Naive thymus-derived CD8-positive, alpha-beta T cell (primary cell): Measurements from ENCODE around the gene ERBB2. TPM values are rescaled to one million over a fixed set of nuclear protein-coding genes. Genes with fewer than 3 reads are reported as not detected.
A peak's percentile ranks its signal among the peaks of the same experiment; 100 is the strongest.

Experiments used
- ATAC-seq, 2 donors: fragments of 150-1000 bp; cut with Tn5 transposase in 1 of 2; sonication (Bioruptor Pico), chemical (Tn5 transposase) in 1 of 2; 1 replicate in 1 of 2; 2 replicates in 1 of 2; pipeline ENCODE4 v1.10.0; 2021; ENCODE audit warnings: mild to moderate bottlenecking in 2 of 2, moderate library complexity in 2 of 2
- POLR2A ChIA-PET: fragments of 350-600 bp; sonication (Branson Sonifier 250); formaldehyde crosslinking; loops from one replicate; lab custom pipeline; 2021; ENCODE audit warnings: antibody characterized with exemption; lab: Charles Lee
- DNase-seq, 10 donors: peaks; one replicate each; pipeline versions ENCODE4 v3.0.0 to v3.0.0-alpha.2; 2020 to 2022
- H3K27ac Mint-ChIP-seq, 10 donors: one replicate each; pipeline ENCODE4 v1.8.0; 2020 to 2022; ENCODE audit warnings: mild to moderate bottlenecking in 10 of 10, mixed read lengths in 10 of 10, moderate library complexity in 4 of 10, inconsistent platforms in 1 of 10
- H3K27me3 Mint-ChIP-seq, 5 donors: one replicate each; pipeline ENCODE4 v1.8.0; 2021 to 2022; ENCODE audit warnings: mixed read lengths in 5 of 5
- H3K36me3 Mint-ChIP-seq, 3 donors: one replicate each; pipeline ENCODE4 v1.8.0; 2020 to 2022; ENCODE audit warnings: mixed read lengths in 3 of 3, mild to moderate bottlenecking in 2 of 3, inconsistent platforms in 1 of 3
- H3K4me1 Mint-ChIP-seq, 4 donors: one replicate each; pipeline ENCODE4 v1.8.0; 2021 to 2022; ENCODE audit warnings: mixed read lengths in 4 of 4
- H3K4me3 Mint-ChIP-seq, 10 donors: one replicate each; pipeline ENCODE4 v1.8.0; 2020 to 2022; ENCODE audit warnings: mild to moderate bottlenecking in 10 of 10, mixed read lengths in 10 of 10, moderate library complexity in 6 of 10, inconsistent platforms in 1 of 10
- H3K9me3 Mint-ChIP-seq, 9 donors: one replicate each; pipeline ENCODE4 v1.8.0; 2020 to 2022; ENCODE audit warnings: mixed read lengths in 9 of 9, mild to moderate bottlenecking in 3 of 9, inconsistent platforms in 1 of 9, moderate library complexity in 1 of 9
- polyA plus RNA-seq, 3 donors: library from polyadenylated mRNA; unstranded; fragments of 300-500 nt; fragmentation: Illumina TruSeq; gene quantifications; one replicate each; pipeline ENCODE4 v1.2.3, GENCODE V29; 2021
- total RNA-seq, 8 experiments: library from RNA in 2 of 8; stranded (reverse) in 2 of 8; gene quantifications; one replicate each; pipeline ENCODE4 v1.2.3 and lab custom pipeline; 2021 to 2026

ERBB2 gene
- total RNA-seq: 1 to 10 TPM; 5.6 to 8.7 TPM
- polyA plus RNA-seq: 1 to 10 TPM in 2 of 3 donors, under 1 TPM in 1; 0.85 to 2.4 (median 1.5) TPM
- total RNA-seq (lab: John Stamatoyannopoulos, UW): 3.9 to 9.8 (median 5.8) reads per million in 6 experiments

- peaks cover 12 to 20% (median 13%) of the 10 kb centered on the region in 4 donors for H3K4me1 Mint-ChIP-seq
- H3K9me3 Mint-ChIP-seq: no peaks in the 10 kb centered on the region
- peak in 1 of 10 donors; percentile 41 for DNase-seq
- H3K4me3 Mint-ChIP-seq: peak within 1 kb of the TSS; percentile 8 to 83 (median 65)
- ATAC-seq: no peak
- peak within 1 kb of the TSS in 1 of 10 donors; percentile 28 for H3K27ac Mint-ChIP-seq
- POLR2A ChIA-PET: interaction anchor here (1.8 kb wide), 1 partner anchor 12 kb away, joined by 7 read pairs; the partner anchor contains the start of gene PGAP3
- peaks cover 22 to 35% (median 23%) of the 10 kb centered on the region in 5 donors for H3K27me3 Mint-ChIP-seq
- peaks cover 0 to 10% (median 8%) of the 10 kb centered on the region in 3 donors for H3K36me3 Mint-ChIP-seq
These were observed at the start of gene ERBB2 for GRCh38 chr17:39699818-39700147. TSS of gene ERBB2 (plus strand) at chr17:39700064. CDS start at chr17:39700239, 175 bp downstream.

GRCh38 chr17:39650121-39650579, 49.7 kb upstream of the ERBB2 start:
- Mint-ChIP-seq H3K36me3 (peaks cover 0 to 20% (median 0%) of the 10 kb centered on the region in 3 donors), H3K27me3 (no peaks in the 10 kb centered on the region), H3K4me1 (peaks cover 34 to 71% (median 64%) of the 10 kb centered on the region in 4 donors), H3K27ac (peak overlapping the region in 9 of 10 donors; percentile 18 to 86 (median 49)), H3K9me3 (no peaks in the 10 kb centered on the region), H3K4me3 (peak overlapping the region in 1 of 10 donors; percentile 20)
- POLR2A ChIA-PET: interaction anchor here (3.0 kb wide), 1 partner anchor 10 kb away, joined by 10 read pairs; no protein-coding TSS in a partner anchor
- ATAC-seq (no peak), DNase-seq (no peak)

GRCh38 chr17:39651923-39652586, 47.8 kb upstream of the ERBB2 start:
- H3K4me3 Mint-ChIP-seq: peak overlapping the region in 2 of 10 donors; percentile 3 to 17
- POLR2A ChIA-PET: interaction anchor here (1.1 to 3.0 kb wide), 3 partner anchors 9 to 14 kb away, joined by 3 to 10 read pairs (median 4); no protein-coding TSS in a partner anchor
- no peak for DNase-seq
- peaks cover 0 to 21% (median 0%) of the 10 kb centered on the region in 3 donors for H3K36me3 Mint-ChIP-seq
- peak overlapping the region; percentile 49 to 93 (median 76) for H3K27ac Mint-ChIP-seq
- H3K27me3 Mint-ChIP-seq: no peaks in the 10 kb centered on the region
- H3K9me3 Mint-ChIP-seq: no peaks in the 10 kb centered on the region
- ATAC-seq: no peak
- peaks cover 41 to 74% (median 64%) of the 10 kb centered on the region in 4 donors for H3K4me1 Mint-ChIP-seq

GRCh38 chr17:39652587-39653315, 47.1 kb upstream of the ERBB2 start:
- peaks cover 41 to 72% (median 62%) of the 10 kb centered on the region in 4 donors for H3K4me1 Mint-ChIP-seq
- H3K9me3 Mint-ChIP-seq: no peaks in the 10 kb centered on the region
- H3K4me3 Mint-ChIP-seq: peak overlapping the region in 2 of 10 donors; percentile 3 to 14
- H3K27ac Mint-ChIP-seq: peak overlapping the region; percentile 49 to 93 (median 76)
- ATAC-seq (no peak), DNase-seq (no peak)
- peaks cover 0 to 19% (median under 1%) of the 10 kb centered on the region in 3 donors for H3K36me3 Mint-ChIP-seq
- POLR2A ChIA-PET: interaction anchor here (1.1 to 3.0 kb wide), 4 partner anchors 10 to 30 kb away, joined by 3 to 11 read pairs (median 7); no protein-coding TSS in a partner anchor
- H3K27me3 Mint-ChIP-seq: no peaks in the 10 kb centered on the region

GRCh38 chr17:39653316-39653661, 46.6 kb upstream of the ERBB2 start:
- Mint-ChIP-seq H3K4me3 (no peak overlapping the region), H3K27ac (peak overlapping the region in 1 of 10 donors; percentile 19), H3K9me3 (no peaks in the 10 kb centered on the region), H3K4me1 (peaks cover 41 to 78% (median 66%) of the 10 kb centered on the region in 4 donors), H3K36me3 (peaks cover 0 to 19% (median 3%) of the 10 kb centered on the region in 3 donors), H3K27me3 (no peaks in the 10 kb centered on the region)
- ATAC-seq: no peak
- POLR2A ChIA-PET: interaction anchor here (1.1 to 2.9 kb wide), 4 partner anchors 10 to 31 kb away, joined by 3 to 20 read pairs (median 8); partner anchors contain the start of genes PNMT and TCAP
- no peak for DNase-seq

- DNase-seq: peak; percentile 56 to 88 (median 76)
- H3K4me1 Mint-ChIP-seq: peaks cover 39 to 79% (median 69%) of the 10 kb centered on the region in 4 donors
- POLR2A ChIA-PET: interaction anchor here (1.0 to 2.9 kb wide), 7 partner anchors 14 to 100 kb away, joined by 3 to 20 read pairs (median 5); partner anchors contain the start of genes PGAP3, PNMT, STARD3 and TCAP
- peak overlapping the region in 7 of 10 donors; percentile 23 to 82 (median 61) for H3K27ac Mint-ChIP-seq
- no peaks in the 10 kb centered on the region for H3K9me3 Mint-ChIP-seq
- peaks cover 0 to 17% (median 3%) of the 10 kb centered on the region in 3 donors for H3K36me3 Mint-ChIP-seq
- H3K4me3 Mint-ChIP-seq: peak overlapping the region in 2 of 10 donors; percentile 15 to 18
- H3K27me3 Mint-ChIP-seq: no peaks in the 10 kb centered on the region
- peak; percentile 50 to 62 for ATAC-seq
These were observed 46.1 kb upstream of the ERBB2 start for GRCh38 chr17:39653662-39654331.

GRCh38 chr17:39655105-39655504, 44.8 kb upstream of the ERBB2 start:
- POLR2A ChIA-PET: interaction anchor here (0.8 to 2.9 kb wide), 8 partner anchors 12 to 194 kb away, joined by 3 to 20 read pairs (median 5); partner anchors contain the start of genes PGAP3, PNMT, STARD3 and TCAP
- H3K4me1 Mint-ChIP-seq: peaks cover 40 to 83% (median 72%) of the 10 kb centered on the region in 4 donors
- H3K4me3 Mint-ChIP-seq: peak overlapping the region in 4 of 10 donors; percentile 16 to 43 (median 26)

GRCh38 chr17:39658346-39658745, 41.5 kb upstream of the ERBB2 start:
- Mint-ChIP-seq H3K9me3 (no peaks in the 10 kb centered on the region), H3K4me1 (peaks cover 29 to 72% (median 64%) of the 10 kb centered on the region in 4 donors), H3K27ac (peak overlapping the region; percentile 71 to 95 (median 90)), H3K27me3 (no peaks in the 10 kb centered on the region), H3K4me3 (peak overlapping the region; percentile 11 to 84 (median 70)), H3K36me3 (peaks cover 0 to 33% (median 9%) of the 10 kb centered on the region in 3 donors)
- ATAC-seq (peak; percentile 80 to 85), DNase-seq (peak in 5 of 10 donors; percentile 36 to 62 (median 48))
- POLR2A ChIA-PET: interaction anchor here (0.8 to 2.7 kb wide), 7 partner anchors 10 to 95 kb away, joined by 3 to 22 read pairs (median 5); partner anchors contain the start of genes PNMT and STARD3

More at GRCh38 chr17:39655105-39655504, 44.8 kb upstream of the ERBB2 start:
- H3K27me3 Mint-ChIP-seq: no peaks in the 10 kb centered on the region
- peaks cover 0 to 12% (median 3%) of the 10 kb centered on the region in 3 donors for H3K36me3 Mint-ChIP-seq
- H3K9me3 Mint-ChIP-seq: no peaks in the 10 kb centered on the region
- no peak for ATAC-seq
- no peak for DNase-seq
- H3K27ac Mint-ChIP-seq: peak overlapping the region; percentile 22 to 92 (median 73)

- H3K27ac Mint-ChIP-seq: peak overlapping the region; percentile 71 to 95 (median 90)
- H3K4me1 Mint-ChIP-seq: peaks cover 27 to 69% (median 61%) of the 10 kb centered on the region in 4 donors
- H3K9me3 Mint-ChIP-seq: no peaks in the 10 kb centered on the region
- DNase-seq (no peak), ATAC-seq (peak in 1 of 2 donors; percentile 20)
- no peaks in the 10 kb centered on the region for H3K27me3 Mint-ChIP-seq
- peaks cover 0 to 33% (median 9%) of the 10 kb centered on the region in 3 donors for H3K36me3 Mint-ChIP-seq
- POLR2A ChIA-PET: interaction anchor here (0.8 to 2.7 kb wide), 6 partner anchors 9 to 95 kb away, joined by 3 to 22 read pairs (median 5); partner anchors contain the start of genes PNMT and STARD3
- H3K4me3 Mint-ChIP-seq: peak overlapping the region; percentile 11 to 84 (median 70)
These were observed 41.1 kb upstream of the ERBB2 start for GRCh38 chr17:39658760-39659159.

- peaks cover 26 to 66% (median 60%) of the 10 kb centered on the region in 4 donors for H3K4me1 Mint-ChIP-seq
These were observed 40.4 kb upstream of the ERBB2 start for GRCh38 chr17:39659279-39660010.

More at GRCh38 chr17:39659279-39660010, 40.4 kb upstream of the ERBB2 start:
- POLR2A ChIA-PET: interaction anchor here (1.0 to 1.9 kb wide), 7 partner anchors 9 to 404 kb away, joined by 3 to 10 read pairs (median 4); partner anchors contain the start of genes PGAP3, PNMT and THRA
- Mint-ChIP-seq H3K36me3 (peaks cover 0 to 33% (median 9%) of the 10 kb centered on the region in 3 donors), H3K27ac (peak overlapping the region; percentile 74 to 96 (median 94)), H3K27me3 (no peaks in the 10 kb centered on the region), H3K4me3 (peak overlapping the region; percentile 68 to 86 (median 74)), H3K9me3 (no peaks in the 10 kb centered on the region)
- DNase-seq (peak in 3 of 10 donors; percentile 32 to 53 (median 45)), ATAC-seq (peak; percentile 55 to 59)
